Measurements from ENCODE around the gene SUSD5.

DNA sequence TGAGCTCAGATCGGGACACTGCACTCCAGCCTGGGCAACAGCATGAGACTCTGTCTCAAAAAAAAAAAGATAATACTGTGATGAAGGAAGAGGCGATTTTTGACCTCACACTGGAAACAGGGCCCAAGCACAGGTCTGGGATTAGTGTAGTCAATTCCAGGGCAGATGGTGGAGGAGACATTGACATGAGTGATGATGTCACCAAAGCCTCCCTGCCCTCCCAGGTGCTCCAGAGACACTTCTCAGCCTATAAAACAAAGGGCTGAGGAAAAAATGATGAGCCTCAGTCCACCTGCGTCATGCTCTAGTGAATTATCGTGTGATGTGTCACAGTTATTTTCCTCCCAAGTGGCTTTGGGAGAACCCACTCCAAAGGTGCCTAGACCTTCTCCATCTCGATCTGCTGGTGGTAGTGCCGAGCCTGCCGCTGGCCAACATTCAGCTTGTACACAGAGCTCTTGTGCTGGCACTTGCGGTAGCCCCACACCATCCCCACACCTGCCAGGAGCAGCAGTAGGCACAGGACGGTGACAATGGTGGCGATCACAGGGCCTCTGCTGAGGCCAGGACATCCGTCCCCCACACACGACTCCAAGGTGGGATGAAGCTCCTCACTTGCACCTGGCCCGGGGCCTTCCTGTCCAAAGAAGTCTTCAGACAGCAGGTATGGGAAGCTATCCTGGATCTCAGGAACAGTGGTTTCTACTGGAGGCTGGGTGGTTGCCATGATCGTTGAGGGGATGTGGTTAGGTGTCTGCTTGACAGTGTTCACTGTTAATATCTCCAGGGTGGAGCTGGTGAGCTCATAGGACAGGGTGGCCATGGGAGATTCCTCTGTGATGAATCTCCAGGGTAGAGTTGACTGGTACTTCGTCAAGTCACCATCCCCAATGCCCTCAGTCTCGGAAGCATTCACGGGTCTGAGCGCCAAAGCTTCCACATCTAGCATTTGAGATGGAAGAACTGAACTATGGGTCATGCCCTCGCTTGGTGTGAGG, 65.9 kb downstream of the SUSD5 start:
- TF ChIP-seq POLR2AphosphoS5 (IDR thresholded peaks at IDR 0.05) (no peak), POLR2A (IDR thresholded peaks at IDR 0.05; ENCODE audit: low read depth) (no peak)
